ENCODE data around the gene CBX3.

- TF ChIP-seq POLR2A (IDR thresholded peaks at IDR 0.05; ENCODE audit: low read depth, low read length) (no peak), NR2C1 (IDR thresholded peaks at IDR 0.05) (no peak), SMAD1 (IDR thresholded peaks at IDR 0.05; ENCODE audit: low read depth, partially characterized antibody) (no peak), IKZF1 (conservative IDR thresholded peaks at IDR 0.05) (no peak), BACH1 (IDR thresholded peaks at IDR 0.05; ENCODE audit: borderline replicate concordance) (no peak), CTCF (IDR thresholded peaks at IDR 0.05 in 2 of 3, conservative IDR thresholded peaks at IDR 0.05 in 1 of 3; ENCODE audit: control insufficient read depth in 2 of 3, extremely low read depth in 1 of 3, insufficient read depth in 1 of 3, low read depth in 3 of 3, low read length in 3 of 3) (no peak), SREBF2 (IDR thresholded peaks at IDR 0.05; ENCODE audit: low read length) (no peak), RELA (IDR thresholded peaks at IDR 0.05; ENCODE audit: borderline replicate concordance, partially characterized antibody) (no peak), TCF7 (IDR thresholded peaks at IDR 0.05; ENCODE audit: borderline replicate concordance) (no peak), JUNB (IDR thresholded peaks at IDR 0.05) (no peak), CBFB (IDR thresholded peaks at IDR 0.05; ENCODE audit: low read depth) (no peak), PBX3 (IDR thresholded peaks at IDR 0.05; ENCODE audit: insufficient replicate concordance, low read depth, low read length) (no peak), ATF3 (IDR thresholded peaks at IDR 0.05; ENCODE audit: borderline replicate concordance, extremely low read depth, low read depth, low read length) (no peak)
Observed at GRCh38 chr7:26213807-26214515, 12.4 kb downstream of the CBX3 start.

All from GM12878 (cell line).